Natural killer cell (primary cell): Measurements from ENCODE around the gene NME2. TPM values are rescaled to one million over a fixed set of nuclear protein-coding genes. Genes with fewer than 3 reads are reported as not detected.

ENCODE experiments used
- total RNA-seq, 4 donors: library from RNA; stranded (reverse); fragments of 120-200 nt in 1 of 4; gene quantifications; one replicate each; pipeline versions ENCODE4 v1.2.3 to v1.2.4, GENCODE V29; 2013 to 2022

NME2 gene
- total RNA-seq, 3 donors from 2014 or later (not counting 1 experiment from before 2014, with no cell fraction given): 100 to 109 (median 101) TPM

Other genes with a start within 250 kb of the NME2 start
- gene SPAG9, start 45.5 kb upstream of the NME2 start, total RNA-seq: 10 to 100 TPM; 78.1 to 91.7 (median 90.3) TPM
- gene NME1, start 12.9 kb upstream of the NME2 start, total RNA-seq: 10 to 100 TPM; 14.7 to 17.8 (median 15.0) TPM
- 10 to 100 TPM; 24.6 to 32.4 (median 28.8) TPM for gene MBTD1, start 93.6 kb downstream of the NME2 start, total RNA-seq
- gene UTP18, start 94.1 kb downstream of the NME2 start, total RNA-seq: 10 to 100 TPM; 33.5 to 40.3 (median 34.6) TPM